ENCODE data around the gene SIGLEC5. TPM values are rescaled to one million over a fixed set of nuclear protein-coding genes. Genes with fewer than 3 reads are reported as not detected.

The SIGLEC5 gene, protein sequence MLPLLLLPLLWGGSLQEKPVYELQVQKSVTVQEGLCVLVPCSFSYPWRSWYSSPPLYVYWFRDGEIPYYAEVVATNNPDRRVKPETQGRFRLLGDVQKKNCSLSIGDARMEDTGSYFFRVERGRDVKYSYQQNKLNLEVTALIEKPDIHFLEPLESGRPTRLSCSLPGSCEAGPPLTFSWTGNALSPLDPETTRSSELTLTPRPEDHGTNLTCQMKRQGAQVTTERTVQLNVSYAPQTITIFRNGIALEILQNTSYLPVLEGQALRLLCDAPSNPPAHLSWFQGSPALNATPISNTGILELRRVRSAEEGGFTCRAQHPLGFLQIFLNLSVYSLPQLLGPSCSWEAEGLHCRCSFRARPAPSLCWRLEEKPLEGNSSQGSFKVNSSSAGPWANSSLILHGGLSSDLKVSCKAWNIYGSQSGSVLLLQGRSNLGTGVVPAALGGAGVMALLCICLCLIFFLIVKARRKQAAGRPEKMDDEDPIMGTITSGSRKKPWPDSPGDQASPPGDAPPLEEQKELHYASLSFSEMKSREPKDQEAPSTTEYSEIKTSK
- total RNA-seq, result not detected

GRCh38 chr19:51630315-51630714, at the start of gene SIGLEC5:
SIGLEC5 (minus strand) TSS chr19:51630401; CDS start chr19:51630335, 66 bp downstream.

DNA sequence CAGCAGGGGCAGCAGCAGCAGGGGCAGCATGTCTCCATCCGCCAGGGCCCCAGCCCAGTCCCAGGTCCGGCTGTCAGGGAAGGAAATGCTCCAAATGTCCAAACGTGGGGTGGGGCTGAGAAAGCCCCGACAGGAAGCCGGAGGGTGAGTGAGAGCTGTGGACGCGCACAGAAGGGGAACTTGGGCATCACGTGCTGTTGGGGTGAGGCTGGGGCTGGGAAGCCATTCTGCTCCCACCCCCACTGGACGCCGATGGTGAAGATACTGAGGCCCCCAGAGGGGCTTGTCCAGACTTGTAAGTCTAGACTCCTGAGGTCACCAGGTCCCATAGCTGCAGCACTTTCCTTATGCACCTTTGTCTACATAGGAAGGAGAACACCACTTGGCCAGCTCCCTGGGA, 16.5 kb upstream of the SIGLEC5 start, which contains the start of gene SIGLEC14:
Gene SIGLEC14 (minus strand): TSS at position 96 of the 400 bp plus-strand sequence. CDS start 66 bp downstream, at position 30.

GRCh38 chr19:51570962-51571575, 59.1 kb downstream of the SIGLEC5 start, which contains the start of gene ZNF175:
ZNF175 (plus strand) TSS chr19:51571283; CDS start chr19:51573330, 2,047 bp downstream.

Other genes with a start within 250 kb of the SIGLEC5 start
- not detected for gene LIM2, start 242.4 kb downstream of the SIGLEC5 start, total RNA-seq
- not detected for gene C19orf84, start 239.8 kb downstream of the SIGLEC5 start, total RNA-seq
- not detected for gene SIGLEC10, start 212.8 kb downstream of the SIGLEC5 start, total RNA-seq
- gene SIGLEC8, start 171.9 kb downstream of the SIGLEC5 start, total RNA-seq, result not detected
- gene CEACAM18, start 151.9 kb downstream of the SIGLEC5 start, total RNA-seq, result not detected
- not detected for gene SIGLEC12, start 128.6 kb downstream of the SIGLEC5 start, total RNA-seq
- 1 to 10 TPM in 1 of 2 experiments, under 1 TPM in 1; 0.79 to 1.0 TPM for gene SIGLEC6, start 98.7 kb downstream of the SIGLEC5 start, total RNA-seq
- gene ZNF175, start 59.1 kb downstream of the SIGLEC5 start, total RNA-seq, result 10 to 100 TPM in 1 of 2 experiments, 1 to 10 TPM in 1; 7.6 to 10.1 TPM
- not detected for gene SIGLEC14, start 16.4 kb upstream of the SIGLEC5 start, total RNA-seq
- 1 to 10 TPM; 3.1 to 4.1 TPM for gene SPACA6, start 62.9 kb upstream of the SIGLEC5 start, total RNA-seq
- gene HAS1, start 93.6 kb upstream of the SIGLEC5 start, total RNA-seq, result not detected
- gene FPR1, start 121.5 kb upstream of the SIGLEC5 start, total RNA-seq, result not detected
- not detected for gene FPR2, start 130.8 kb upstream of the SIGLEC5 start, total RNA-seq
- not detected for gene FPR3, start 164.8 kb upstream of the SIGLEC5 start, total RNA-seq

All from activated naive CD4-positive, alpha-beta T cell treated with anti-CD3 and anti-CD28 coated beads, Interleukin-2, amount 10 ng/mL, durations not matched to agents 5 hours and 36 hours (primary cell).